Keratinocyte (primary cell): Measurements from ENCODE around the gene TBCD.

Source experiments
- EZH2 ChIP-seq: IDR thresholded peaks from one replicate; pipeline ENCODE4 v1.6.1; 2012; ENCODE audit warnings: inconsistent platforms, mild to moderate bottlenecking, low read length, moderate library complexity
- TF ChIP-seq, protein P1 (sequence below), 3 experiments: IDR thresholded peaks in 1 of 3; conservative IDR thresholded peaks in 1 of 3; optimal IDR thresholded peaks in 1 of 3; 2 replicates in 2 of 3; 3 replicates in 1 of 3; pipeline versions ENCODE3 to v1.5.1; 2011; ENCODE audit warnings: low read length in 3 of 3, mild to moderate bottlenecking in 3 of 3, moderate library complexity in 2 of 3, control low read depth in 1 of 3, inconsistent platforms in 1 of 3; ENCODE audit not compliant: insufficient read depth in 2 of 3; ENCODE audit errors: extremely low read depth in 1 of 3

DNA sequence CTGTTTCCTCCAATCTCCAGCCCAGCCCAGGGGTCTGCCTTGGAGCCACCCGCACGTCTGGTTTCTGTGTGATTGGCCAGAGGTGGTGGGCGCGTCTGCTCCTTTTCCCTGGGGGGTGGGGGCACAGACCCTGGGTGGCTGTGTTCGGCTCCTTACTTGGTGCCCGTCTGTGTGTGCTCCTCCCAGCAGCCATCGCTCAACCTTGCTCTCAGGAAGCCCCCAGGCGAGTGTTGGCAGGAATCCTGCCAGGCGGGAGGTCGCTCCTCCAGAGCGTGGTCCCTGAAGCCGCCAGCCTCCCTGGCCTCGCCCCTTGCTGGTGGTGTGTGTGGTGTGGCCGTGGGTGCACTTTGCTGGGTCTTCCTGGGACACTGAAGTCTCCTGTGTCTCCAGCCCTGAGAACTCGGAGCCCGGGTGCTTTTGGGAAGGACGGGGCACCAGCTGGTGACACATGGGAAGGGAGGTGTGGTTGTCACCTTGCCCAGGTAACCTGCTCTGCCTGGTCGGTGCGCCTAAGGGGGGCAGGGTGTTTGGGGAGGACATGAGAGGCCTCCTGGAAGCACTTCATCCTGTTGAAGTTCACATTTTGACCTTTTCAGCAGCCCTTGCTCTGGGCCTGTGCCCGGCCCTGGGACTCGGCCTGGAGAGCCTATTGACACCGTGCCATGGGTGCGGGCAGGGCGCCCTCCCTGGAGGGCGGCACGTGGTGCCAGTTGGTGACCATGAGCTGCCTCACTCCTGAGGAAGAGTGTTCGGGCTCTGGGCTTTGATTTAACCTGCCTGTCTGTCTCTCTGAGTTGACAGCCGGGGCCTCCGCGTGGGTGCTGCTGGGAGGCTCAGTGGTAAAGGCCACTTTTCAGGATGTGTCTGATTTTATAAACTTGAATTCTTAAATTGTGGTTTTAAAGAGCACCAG is 137.0 kb downstream of the TBCD start:
- TF ChIP-seq, protein P1, sequence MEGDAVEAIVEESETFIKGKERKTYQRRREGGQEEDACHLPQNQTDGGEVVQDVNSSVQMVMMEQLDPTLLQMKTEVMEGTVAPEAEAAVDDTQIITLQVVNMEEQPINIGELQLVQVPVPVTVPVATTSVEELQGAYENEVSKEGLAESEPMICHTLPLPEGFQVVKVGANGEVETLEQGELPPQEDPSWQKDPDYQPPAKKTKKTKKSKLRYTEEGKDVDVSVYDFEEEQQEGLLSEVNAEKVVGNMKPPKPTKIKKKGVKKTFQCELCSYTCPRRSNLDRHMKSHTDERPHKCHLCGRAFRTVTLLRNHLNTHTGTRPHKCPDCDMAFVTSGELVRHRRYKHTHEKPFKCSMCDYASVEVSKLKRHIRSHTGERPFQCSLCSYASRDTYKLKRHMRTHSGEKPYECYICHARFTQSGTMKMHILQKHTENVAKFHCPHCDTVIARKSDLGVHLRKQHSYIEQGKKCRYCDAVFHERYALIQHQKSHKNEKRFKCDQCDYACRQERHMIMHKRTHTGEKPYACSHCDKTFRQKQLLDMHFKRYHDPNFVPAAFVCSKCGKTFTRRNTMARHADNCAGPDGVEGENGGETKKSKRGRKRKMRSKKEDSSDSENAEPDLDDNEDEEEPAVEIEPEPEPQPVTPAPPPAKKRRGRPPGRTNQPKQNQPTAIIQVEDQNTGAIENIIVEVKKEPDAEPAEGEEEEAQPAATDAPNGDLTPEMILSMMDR (optimal IDR thresholded peaks at IDR 0.05 in 1 of 3, IDR thresholded peaks at IDR 0.05 in 1 of 3, conservative IDR thresholded peaks at IDR 0.05 in 1 of 3; ENCODE audit: extremely low read depth in 1 of 3, insufficient read depth in 2 of 3, low read length in 3 of 3): peak in 1 of 3 experiments; percentile 22
- no peak for TF ChIP-seq EZH2
